CD8-positive, alpha-beta memory T cell (primary cell): ENCODE results near the gene BICD1. TPM values are rescaled to one million over a fixed set of nuclear protein-coding genes. Genes with fewer than 3 reads are reported as not detected.

Experiments used
- CTCF ChIA-PET: fragments of 350-600 bp; sonication (Branson Sonifier 250); formaldehyde crosslinking; loops from one replicate; lab custom pipeline; 2021; ENCODE audit warnings: antibody characterized with exemption; lab: Charles Lee
- POLR2A ChIA-PET: fragments of 350-600 bp; sonication (Branson Sonifier 250); formaldehyde crosslinking; loops from one replicate; lab custom pipeline; 2021; ENCODE audit warnings: antibody characterized with exemption; lab: Charles Lee
- DNase-seq, 5 donors: peaks; one replicate each; pipeline versions ENCODE4 v3.0.0 to v3.0.0-alpha.2; 2020 to 2022; ENCODE audit warnings: mixed read lengths in 1 of 5
- H3K27ac ChIP-seq: one replicate; pipeline ENCODE4 v1.7.0; 2013; ENCODE audit warnings: low read depth, mild to moderate bottlenecking, low read length, moderate library complexity
- H3K27me3 ChIP-seq: 2 replicates; pipeline ENCODE4 v1.7.0; 2013; ENCODE audit warnings: low read length, mild to moderate bottlenecking; ENCODE audit not compliant: insufficient read depth, poor library complexity, severe bottlenecking
- H3K36me3 ChIP-seq: 2 replicates; pipeline ENCODE4 v1.7.0; 2013; ENCODE audit warnings: mild to moderate bottlenecking, low read length, moderate library complexity; ENCODE audit not compliant: insufficient read depth
- H3K4me1 ChIP-seq: 2 replicates; pipeline ENCODE4 v1.7.0; 2013; ENCODE audit warnings: mild to moderate bottlenecking, low read length, moderate library complexity; ENCODE audit not compliant: insufficient read depth
- H3K4me3 ChIP-seq: 2 replicates; pipeline ENCODE4 v1.7.0; 2013; ENCODE audit warnings: mild to moderate bottlenecking, low read length
- H3K9me3 ChIP-seq: 2 replicates; pipeline ENCODE4 v1.7.0; 2013; ENCODE audit warnings: mild to moderate bottlenecking, low read length
- H3K27ac Mint-ChIP-seq, 8 donors: one replicate each; pipeline ENCODE4 v1.8.0; 2020 to 2021; ENCODE audit warnings: mixed read lengths in 8 of 8, mild to moderate bottlenecking in 6 of 8, inconsistent platforms in 3 of 8, moderate library complexity in 3 of 8
- H3K27me3 Mint-ChIP-seq, 2 donors: one replicate each; pipeline ENCODE4 v1.8.0; 2020 to 2021; ENCODE audit warnings: mixed read lengths in 2 of 2, mild to moderate bottlenecking in 1 of 2, moderate library complexity in 1 of 2
- H3K36me3 Mint-ChIP-seq, 3 donors: one replicate each; pipeline ENCODE4 v1.8.0; 2020 to 2021; ENCODE audit warnings: mixed read lengths in 3 of 3, inconsistent platforms in 1 of 3, mild to moderate bottlenecking in 1 of 3
- H3K4me1 Mint-ChIP-seq, 3 donors: one replicate each; pipeline ENCODE4 v1.8.0; 2020 to 2021; ENCODE audit warnings: mixed read lengths in 3 of 3, inconsistent platforms in 1 of 3, mild to moderate bottlenecking in 1 of 3
- H3K4me3 Mint-ChIP-seq, 7 donors: one replicate each; pipeline ENCODE4 v1.8.0; 2020 to 2021; ENCODE audit warnings: mixed read lengths in 7 of 7, mild to moderate bottlenecking in 6 of 7, moderate library complexity in 4 of 7, inconsistent platforms in 2 of 7
- H3K9me3 Mint-ChIP-seq, 5 donors: one replicate each; pipeline ENCODE4 v1.8.0; 2020 to 2022; ENCODE audit warnings: mixed read lengths in 5 of 5, mild to moderate bottlenecking in 3 of 5, moderate library complexity in 2 of 5, inconsistent platforms in 1 of 5
- polyA plus RNA-seq: library from polyadenylated mRNA; unstranded; fragments of 300-500 nt; fragmentation: Illumina TruSeq; gene quantifications from one replicate; pipeline ENCODE4 v1.2.3, GENCODE V29; 2021
- total RNA-seq, 2 experiments: library from RNA; stranded (reverse); gene quantifications; one replicate each; pipeline ENCODE4 v1.2.3, GENCODE V29; 2021

The BICD1 gene
- total and polyA plus RNA-seq, 3 experiments from 2014 or later: 8.7 to 20.5 (median 18.0) TPM

GRCh38 chr12:32431025-32431424 lies 324.4 kb downstream of the BICD1 start:
- Mint-ChIP-seq H3K4me1 (no peaks in the 10 kb centered on the region), H3K27me3 (peaks cover 3 to 30% of the 10 kb centered on the region in 2 donors), H3K27ac (no peak overlapping the region), H3K9me3 (peaks cover 17 to 32% (median 29%) of the 10 kb centered on the region in 5 donors), H3K4me3 (no peak overlapping the region), H3K36me3 (no peaks in the 10 kb centered on the region)
- DNase-seq: no peak
- no peaks in the 10 kb centered on the region for H3K36me3 ChIP-seq
- CTCF ChIA-PET: no interaction called here
- no peak overlapping the region for H3K27ac ChIP-seq
- no peaks in the 10 kb centered on the region for H3K4me1 ChIP-seq
- no peaks in the 10 kb centered on the region for H3K9me3 ChIP-seq
- no peak overlapping the region for H3K4me3 ChIP-seq
- POLR2A ChIA-PET: no interaction called here
- no peaks in the 10 kb centered on the region for H3K27me3 ChIP-seq

Other genes with a start within 250 kb of the BICD1 start
- gene RESF1, start 147.4 kb upstream of the BICD1 start, total RNA-seq: 10 to 100 TPM; 90.5 to 90.9 TPM
- 313 TPM for gene RESF1, start 147.4 kb upstream of the BICD1 start, polyA plus RNA-seq